ENCODE measurements around the gene SLC22A4. TPM values are rescaled to one million over a fixed set of nuclear protein-coding genes. Genes with fewer than 3 reads are reported as not detected.

The SLC22A4 gene
- total and polyA plus RNA-seq, 2 of the 8 experiments (the other 6 are each of a cell fraction or from before 2014, with no cell fraction given): 0.45 to 0.60 TPM

GRCh38 chr5:132269635-132270334, 24.4 kb upstream of the SLC22A4 start:
- Histone ChIP-seq H4K8ac (ENCODE audit: extremely low read depth, insufficient read depth, low read length) (no peak overlapping the region), H2BK5ac (ENCODE audit: low read depth, low read length) (no peak overlapping the region; the same call in 1 of the 2 replicates), H2AFZ (ENCODE audit: low read length) (no peak overlapping the region), H3K23ac (ENCODE audit: insufficient read length) (no peak overlapping the region), H2BK120ac (replicated peaks; ENCODE audit: low read depth, low read length) (no peak overlapping the region), H4K91ac (replicated peaks; ENCODE audit: insufficient read length, low read length) (no peak overlapping the region), H3K4ac (replicated peaks; ENCODE audit: insufficient read length, low read depth, low read length) (no peak overlapping the region), H3K27me3 (replicated peaks in 1 of 4; ENCODE audit: control insufficient read depth in 3 of 4, extremely low read depth in 1 of 4, insufficient read depth in 3 of 4, low read length in 3 of 4) (no peaks in the 10 kb centered on the region), H3K27ac (ENCODE audit: low read depth, low read length) (no peak overlapping the region), H4K5ac (ENCODE audit: insufficient read length, low read depth, low read length) (no peak overlapping the region), H3K4me1 (replicated peaks in 1 of 4; ENCODE audit: control insufficient read depth in 3 of 4, insufficient read depth in 4 of 4, low read length in 3 of 4) (peaks cover 0 to 6% (median under 1%) of the 10 kb centered on the region in 4 experiments; a peak in 3 of 7 replicates), H2BK20ac (ENCODE audit: low read length) (peak overlapping the region; percentile 61; the same call in 1 of the 2 replicates), H3K79me2 (ENCODE audit: control insufficient read depth in 1 of 2, insufficient read depth in 2 of 2, low read length in 2 of 2) (no peaks in the 10 kb centered on the region), H3K4me2 (ENCODE audit: insufficient read depth in 1 of 2, low read depth in 2 of 2, low read length in 2 of 2) (no peak overlapping the region), H3K18ac (ENCODE audit: extremely low read depth, low read length) (no peak overlapping the region), H3K9me3 (ENCODE audit: insufficient read depth in 2 of 2, low read depth in 1 of 2, low read length in 1 of 2) (no peaks in the 10 kb centered on the region), H3K9ac (replicated peaks in 1 of 4; ENCODE audit: extremely low read depth in 1 of 4, low read depth in 3 of 4, low read length in 3 of 4) (no peak overlapping the region), H3K14ac (ENCODE audit: insufficient read length) (no peak overlapping the region), H3K23me2 (ENCODE audit: low read depth, low read length) (no peaks in the 10 kb centered on the region), H3K79me1 (ENCODE audit: low read depth, low read length) (no peaks in the 10 kb centered on the region), H3K36me3 (ENCODE audit: control insufficient read depth in 2 of 4, insufficient read depth in 4 of 4, low read length in 3 of 4) (no peaks in the 10 kb centered on the region; a peak in 1 of 8 replicates), H4K20me1 (replicated peaks in 1 of 2; ENCODE audit: control insufficient read depth in 1 of 2, insufficient read depth in 2 of 2, low read length in 2 of 2) (no peaks in the 10 kb centered on the region), H2BK15ac (ENCODE audit: low read length) (0 out of 2 replicates have a peak overlapping the region, but pooled peaks have one; percentile 16), H3K56ac (replicated peaks; ENCODE audit: insufficient read length, low read depth, low read length) (no peak overlapping the region), H2AK5ac (ENCODE audit: low read depth, low read length) (no peak overlapping the region), H3K4me3 (ENCODE audit: extremely low read depth in 1 of 4, insufficient read depth in 2 of 4, low read depth in 3 of 4, low read length in 4 of 4) (no peak overlapping the region), H2BK12ac (ENCODE audit: low read depth, low read length) (no peak overlapping the region)
- ChIA-PET CTCF (ENCODE audit: partially characterized antibody) (interaction anchor here (1.5 to 4.1 kb wide), 3 partner anchors 16 to 79 kb away, joined by 5 to 16 read pairs (median 8); no protein-coding TSS in a partner anchor), POLR2A (ENCODE audit: partially characterized antibody) (interaction anchor here (0.7 kb wide), 1 partner anchor 53 kb away, joined by 3 read pairs; no protein-coding TSS in a partner anchor)
- no peak for FAIRE-seq
- 88% methylated on average over 3 of the region's 3 CpGs; no CpG with 5 or more reads in 1 of the 2 experiments for WGBS, 2 experiments (ENCODE audit: extremely low coverage in 1 of 2, insufficient coverage in 1 of 2, insufficient read length in 1 of 2, insufficient replicate concordance in 2 of 2, low coverage in 1 of 2, low lambda C conversion rate in 2 of 2, missing lambda C conversion rate in 1 of 2)
- DNase-seq (ENCODE audit: low read depth in 1 of 2, low spot score in 2 of 2): peak in 1 of 2 experiments; percentile 32
- no peak for TF ChIP-seq FOSL1 (IDR thresholded peaks at IDR 0.05; ENCODE audit: insufficient read depth, low read depth, low read length)
- no peak for TF ChIP-seq KDM4A (IDR thresholded peaks at IDR 0.05; ENCODE audit: low read depth, low read length, severe bottlenecking)
- TF ChIP-seq POLR2AphosphoS5 (IDR thresholded peaks at IDR 0.05; ENCODE audit: low read depth, low read length): no peak
- TF ChIP-seq GTF2F1 (IDR thresholded peaks at IDR 0.05; ENCODE audit: borderline replicate concordance, low read depth, low read length): no peak

Data from H1 (cell line).